GM18517 (cell line): Measurements from ENCODE around the gene DBI.

Experiments used
- ATAC-seq: cut with Tn5 transposase; IDR thresholded peaks from one replicate; pipeline ENCODE4 v1.9.1; 2021; ENCODE audit warnings: mild to moderate bottlenecking, moderate library complexity; ENCODE audit not compliant: unreplicated experiment

Gene DBI

DNA sequence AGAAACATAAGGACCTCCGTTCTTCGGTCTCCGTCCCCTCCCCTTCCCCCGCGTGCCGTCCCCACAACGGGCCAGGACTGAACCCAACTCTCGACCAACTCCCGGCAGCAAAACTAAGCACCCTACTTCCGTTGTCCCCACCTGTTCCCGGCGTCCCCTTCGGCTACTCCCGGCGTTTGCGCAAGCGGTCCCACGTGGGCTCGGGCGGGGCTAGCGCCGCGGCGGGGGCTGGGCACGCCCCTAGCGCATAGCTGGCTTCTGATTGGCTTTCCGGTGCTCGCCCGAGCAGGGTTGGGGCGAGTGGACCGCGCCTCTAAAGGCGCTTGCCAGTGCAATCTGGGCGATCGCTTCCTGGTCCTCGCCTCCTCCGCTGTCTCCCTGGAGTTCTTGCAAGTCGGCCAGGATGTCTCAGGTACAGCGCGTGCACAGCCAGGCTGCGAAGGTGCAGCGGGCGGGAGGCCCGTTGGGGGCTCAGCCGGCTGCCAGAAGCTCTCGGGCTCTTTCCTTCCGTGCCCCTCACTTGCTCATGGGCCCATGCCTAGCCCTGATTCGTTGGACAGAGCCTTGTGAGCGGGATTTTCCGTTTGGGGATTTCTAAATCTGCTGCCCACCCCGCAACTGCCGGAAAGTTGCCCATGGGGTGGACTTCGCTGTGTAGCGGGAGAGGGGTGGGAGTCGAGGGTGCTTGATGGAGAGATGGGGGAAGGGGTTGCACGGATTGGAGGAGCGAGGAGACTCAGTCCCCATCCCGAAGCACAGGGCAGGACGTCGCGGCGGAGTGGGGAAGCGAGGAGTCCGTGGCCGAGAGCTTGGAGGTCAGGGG lies at the start of gene DBI, which contains the start of gene C2orf76:
DBI (plus strand) TSS at position 329 of the 823 bp plus-strand sequence; CDS start at position 404, 75 bp downstream.
C2orf76 (minus strand) TSS at position 186 of the 823 bp plus-strand sequence. CDS start 26,875 bp downstream, outside the sequence.
- peak; percentile 95 for ATAC-seq

DNA sequence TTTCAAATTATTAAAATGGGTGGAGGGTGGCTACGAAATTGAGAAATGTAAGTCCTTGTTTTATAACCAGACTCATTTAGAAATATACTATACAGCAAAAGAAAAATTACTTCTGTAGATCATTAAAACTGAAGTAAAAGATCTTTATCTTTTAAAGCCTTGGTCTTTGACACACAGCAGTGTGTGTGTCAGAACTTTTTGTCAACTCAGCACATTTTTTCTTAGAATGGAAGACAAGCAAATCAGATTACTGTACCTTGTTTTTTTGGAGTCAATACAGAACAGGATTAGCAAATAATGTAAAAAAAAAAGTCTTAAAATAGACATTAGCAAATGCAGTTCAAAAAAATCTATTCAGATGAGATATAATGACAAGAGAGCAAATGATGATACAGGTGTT lies 49.2 kb upstream of the DBI start:
- ATAC-seq: no peak

DNA sequence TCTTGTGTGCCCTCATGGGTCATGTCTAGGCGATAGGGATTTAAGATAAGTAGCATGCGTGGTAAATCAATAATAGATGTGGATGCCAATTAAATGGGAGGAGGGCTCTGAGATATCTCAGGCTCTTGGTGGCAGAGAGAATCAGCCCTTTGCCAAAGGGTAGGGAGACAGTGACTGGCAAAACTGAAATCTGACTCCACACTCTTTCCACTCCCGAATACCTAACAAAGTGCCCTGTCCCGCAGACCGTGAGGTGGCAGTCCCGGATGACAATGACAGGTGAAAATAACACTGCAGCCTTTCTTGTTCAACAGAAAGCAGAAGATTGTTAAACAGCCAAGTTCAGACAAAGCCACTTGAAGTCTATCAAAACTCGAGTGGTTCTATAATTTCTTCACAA lies 47.2 kb upstream of the DBI start:
- ATAC-seq: no peak

DNA sequence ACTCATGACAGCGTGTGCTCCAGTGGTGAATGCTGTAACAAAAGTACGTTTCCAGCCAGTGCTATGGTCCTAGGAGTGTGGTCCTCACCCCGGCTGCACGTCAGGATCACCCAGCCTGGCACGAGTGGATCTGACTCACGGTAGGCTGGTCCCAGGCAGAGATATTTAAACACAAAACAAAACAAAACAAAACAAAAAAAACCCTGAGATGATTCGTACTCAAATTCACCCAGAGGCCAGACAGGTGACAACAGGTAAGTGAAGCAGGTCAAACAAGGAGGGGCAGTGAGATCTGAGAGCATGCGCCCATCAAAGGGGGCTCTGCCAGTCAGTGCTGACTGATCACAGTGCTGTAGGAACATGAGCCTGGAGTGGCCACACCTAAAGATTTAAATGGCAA lies 43.3 kb upstream of the DBI start:
- ATAC-seq: no peak

DNA sequence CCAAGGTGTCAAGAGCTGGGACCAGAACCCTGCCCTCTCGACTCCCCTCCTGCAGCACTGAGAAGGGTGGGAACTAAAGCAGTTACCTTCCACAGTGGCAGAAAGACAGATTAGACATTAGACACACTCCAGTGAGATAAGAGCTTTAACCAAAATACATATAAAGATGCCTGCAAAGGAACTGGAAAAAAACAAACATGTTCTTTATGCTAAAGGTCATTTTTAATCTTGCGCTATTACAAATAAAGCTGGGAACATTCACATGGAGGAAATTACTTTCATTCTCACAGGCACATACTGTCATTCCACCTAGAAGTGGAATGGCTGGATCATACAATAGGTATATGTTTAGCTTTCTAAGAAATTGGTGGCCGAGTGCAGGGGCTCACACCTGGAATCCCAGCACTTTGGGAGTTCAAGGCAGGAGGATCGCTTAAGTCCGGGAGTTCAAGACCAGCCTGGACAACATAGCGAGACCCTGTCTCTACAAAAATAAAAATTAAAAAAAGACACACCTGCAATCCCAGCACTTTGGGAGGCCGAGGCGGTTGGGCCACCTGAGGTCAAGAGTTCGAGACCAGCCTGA lies 42.0 kb upstream of the DBI start:
- no peak for ATAC-seq

DNA sequence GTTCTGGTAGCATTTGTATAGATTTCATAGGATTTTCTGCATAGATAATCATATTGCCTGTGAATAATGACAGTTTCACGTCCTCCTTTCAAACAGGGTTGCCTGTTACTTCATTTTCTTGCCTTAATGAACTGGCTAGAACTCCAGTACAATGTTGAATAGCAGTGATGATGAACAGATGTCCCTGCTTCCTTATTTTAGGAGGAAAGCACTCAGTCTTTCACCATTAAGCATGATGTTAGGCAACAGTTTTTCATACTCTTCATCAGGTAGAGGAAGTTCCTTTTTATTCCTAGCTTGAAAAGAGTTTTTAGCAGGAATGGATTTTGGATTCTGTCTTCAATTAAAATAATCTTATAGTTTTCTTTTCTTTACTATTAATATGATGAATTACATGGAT lies 39.8 kb upstream of the DBI start:
- ATAC-seq: no peak

DNA sequence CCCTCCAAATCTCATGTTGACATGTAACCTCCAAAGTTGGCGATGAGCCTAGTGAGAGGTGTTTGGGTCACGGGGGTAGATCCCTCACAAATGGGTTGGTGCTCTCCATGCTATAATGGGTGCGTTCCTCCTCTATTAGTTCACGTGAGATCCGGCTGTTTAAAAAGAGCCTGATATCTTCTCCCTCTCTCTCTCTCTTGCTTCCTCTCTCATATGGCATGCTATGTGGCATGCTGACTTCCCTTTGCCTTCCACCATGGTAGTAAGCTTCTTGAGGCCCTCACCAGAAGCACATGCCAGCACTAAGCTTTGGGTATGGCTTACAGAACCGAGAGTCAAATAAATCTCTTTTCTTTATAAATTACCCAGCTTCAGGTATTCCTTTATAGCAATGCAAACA lies 39.3 kb upstream of the DBI start:
- no peak for ATAC-seq

DNA sequence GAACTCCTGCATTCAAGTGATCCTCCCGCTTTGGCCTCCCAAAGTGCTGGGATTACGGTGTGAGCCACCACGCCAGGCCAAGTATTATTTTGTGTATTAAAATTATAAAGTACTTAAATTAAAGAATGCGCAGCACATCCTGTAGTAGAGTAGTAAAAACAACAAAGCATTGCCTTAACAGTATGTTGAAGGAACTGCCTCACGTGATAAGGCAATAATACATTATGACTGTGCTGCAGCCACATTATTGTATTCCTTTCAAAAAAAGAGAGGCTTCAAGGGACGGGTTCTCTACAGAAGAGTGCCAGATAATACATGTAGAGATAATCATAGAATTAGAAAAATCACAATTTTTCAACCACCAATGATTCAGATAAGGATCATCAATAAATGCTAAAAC lies 33.8 kb upstream of the DBI start:
- no peak for ATAC-seq

DNA sequence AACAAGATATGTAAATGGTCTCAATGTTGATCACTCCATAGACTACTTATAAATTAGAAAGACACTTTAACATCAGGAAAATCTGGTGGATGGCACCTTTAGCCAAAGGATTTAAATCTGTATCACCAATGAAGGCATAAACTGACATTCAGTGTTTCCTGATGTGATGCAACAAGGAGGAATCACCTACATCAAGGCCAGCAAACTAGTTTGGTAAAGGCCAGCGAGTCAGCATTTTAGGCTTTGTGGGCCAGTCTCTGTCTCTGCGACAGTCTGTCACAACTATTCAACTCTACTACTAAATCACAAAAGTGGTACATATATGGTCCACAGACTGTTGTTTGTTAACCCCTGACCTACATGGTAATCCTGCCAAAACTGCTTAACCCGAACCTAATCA lies 33.4 kb upstream of the DBI start:
- ATAC-seq: no peak

DNA sequence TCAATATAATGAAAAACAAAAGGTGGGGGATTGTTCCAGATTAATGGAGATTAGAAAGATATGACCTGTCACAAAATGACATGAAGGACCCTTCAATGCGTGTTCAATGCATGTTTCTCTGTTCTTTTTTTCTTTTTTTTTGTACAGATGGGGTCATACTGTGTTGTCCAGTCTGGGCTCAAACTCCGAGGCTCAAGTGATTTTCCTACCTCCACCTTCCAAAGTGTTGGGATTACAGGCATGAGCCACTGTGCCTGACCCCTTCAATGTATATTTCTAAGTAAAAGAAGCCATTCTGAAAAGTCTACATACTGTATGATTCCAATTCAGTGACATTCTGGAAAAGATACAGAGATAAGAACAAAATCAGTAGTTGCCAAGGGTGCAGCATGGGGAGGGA lies 32.9 kb upstream of the DBI start:
- ATAC-seq: no peak

DNA sequence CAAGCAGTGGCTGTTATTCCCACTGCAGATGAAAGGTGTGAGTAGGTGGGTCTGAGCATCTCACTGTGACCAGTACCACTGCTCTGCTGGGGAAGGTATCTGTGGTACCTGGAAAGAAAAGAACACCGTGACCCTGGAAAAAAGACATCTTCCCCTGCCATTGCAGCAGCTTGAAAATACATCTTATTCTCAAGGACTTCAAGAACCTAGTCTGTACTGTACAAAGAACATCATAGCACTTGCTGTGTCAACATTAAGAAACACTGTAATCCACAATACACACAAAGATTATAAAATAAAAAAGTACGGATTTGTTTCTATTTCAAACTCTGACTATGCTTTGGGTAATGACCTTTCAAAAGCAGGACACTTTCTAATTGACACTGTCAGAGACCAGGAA lies 29.0 kb upstream of the DBI start:
- no peak for ATAC-seq

DNA sequence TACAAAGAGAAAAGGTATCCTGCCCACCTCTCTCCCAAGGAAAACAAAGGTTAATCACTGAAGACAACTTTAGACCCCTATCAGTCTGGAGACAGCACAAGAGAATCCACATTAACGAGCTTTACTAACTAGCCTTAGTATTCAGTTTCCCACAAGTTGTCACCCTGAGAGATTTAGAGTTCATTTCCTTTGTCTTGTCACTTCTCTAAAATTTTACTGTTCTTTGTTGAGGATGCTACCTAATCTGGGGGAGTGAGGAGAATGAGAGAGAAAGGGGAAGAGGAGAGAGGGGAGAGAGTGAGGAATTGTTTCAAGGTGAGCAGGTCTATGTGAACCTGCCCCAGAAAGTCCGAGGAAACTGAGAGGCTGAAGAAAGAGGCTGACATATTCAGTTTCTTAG lies 28.5 kb upstream of the DBI start:
- no peak for ATAC-seq

DNA sequence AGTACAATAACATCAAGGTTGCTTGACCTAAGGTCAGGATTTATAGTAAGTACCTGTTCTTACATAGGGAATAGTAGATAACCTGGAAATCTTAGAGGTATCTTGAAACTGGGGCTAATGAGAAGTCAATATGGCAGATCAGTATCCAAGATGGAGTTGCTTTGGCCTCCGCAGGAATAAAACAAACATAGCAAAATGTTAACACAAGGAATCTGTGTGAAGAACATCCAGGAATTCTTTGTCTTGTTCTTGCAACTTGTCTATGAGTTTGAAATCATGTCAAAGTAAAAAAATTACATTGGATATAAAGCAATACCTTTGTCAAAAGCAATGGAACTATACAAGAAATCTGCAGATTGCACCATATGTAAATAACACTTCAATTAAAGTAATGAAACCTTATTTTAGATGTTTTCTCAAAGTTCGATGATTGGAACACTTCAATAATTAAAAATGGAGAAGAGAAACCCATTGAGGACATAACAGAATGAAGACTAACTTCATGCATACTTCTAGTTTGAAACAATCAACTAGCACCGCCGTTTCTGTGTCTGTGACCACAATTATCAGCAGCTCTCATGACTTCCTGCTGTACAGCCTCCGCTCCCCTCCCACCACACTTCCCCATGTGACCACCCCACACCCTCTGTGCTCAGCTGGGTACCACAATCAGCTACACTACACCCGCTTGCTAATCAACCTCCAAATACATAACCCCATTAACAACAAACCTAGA lies 27.8 kb upstream of the DBI start:
- peak; percentile 97 for ATAC-seq

DNA sequence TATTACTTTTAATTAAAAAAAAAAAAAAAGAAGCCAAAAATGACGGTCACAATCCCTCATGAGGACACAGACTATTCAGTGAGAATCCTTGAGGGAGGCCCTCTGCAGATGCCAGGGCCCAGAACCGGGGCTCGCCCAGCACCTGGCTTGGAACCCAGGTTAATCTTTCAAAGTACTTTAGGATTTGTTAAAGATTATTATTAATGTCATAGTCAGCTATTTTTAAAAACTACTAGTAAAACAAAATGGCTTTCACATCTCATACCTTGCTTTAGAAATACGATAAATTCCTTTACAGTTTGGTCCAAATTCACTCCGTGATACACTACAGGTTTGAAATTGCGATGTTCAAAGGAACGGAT lies 27.2 kb upstream of the DBI start:
- no peak for ATAC-seq

DNA sequence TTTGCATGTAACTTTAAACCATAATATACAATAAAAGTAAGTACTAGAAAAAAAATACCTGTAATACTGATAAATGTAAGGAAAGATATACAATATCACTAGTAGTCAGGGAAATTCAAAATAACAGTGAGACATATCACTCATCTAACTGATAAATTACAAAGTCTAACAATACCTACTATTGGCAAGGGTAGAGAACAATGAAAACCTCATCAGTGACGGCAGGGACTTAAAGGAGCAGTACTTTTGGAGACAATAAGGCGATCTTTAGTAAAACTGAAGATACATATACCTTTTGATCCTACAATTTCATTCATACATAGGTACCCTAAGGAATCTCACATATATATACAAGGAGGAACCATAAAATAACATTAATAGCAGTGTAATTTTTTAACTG lies 25.1 kb upstream of the DBI start:
- ATAC-seq: no peak

DNA sequence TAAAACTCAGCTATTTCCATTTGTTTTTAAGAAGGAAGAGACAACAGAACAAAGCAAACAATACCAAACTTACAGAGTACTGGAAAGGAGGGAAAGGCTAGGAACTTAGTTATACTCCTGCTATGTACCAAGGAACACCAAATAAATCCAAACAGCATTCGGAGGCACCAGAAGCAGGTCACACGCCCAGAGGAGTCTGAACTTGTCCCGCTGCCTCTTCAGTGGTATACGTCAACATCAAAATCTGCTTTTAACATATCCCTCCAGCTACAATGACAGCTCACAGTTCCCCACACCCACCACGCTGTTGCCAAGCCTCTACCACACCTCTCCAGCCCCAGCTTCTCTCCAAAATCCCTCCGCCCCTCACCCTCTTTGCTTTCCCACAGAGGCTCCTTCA lies 17.5 kb upstream of the DBI start:
- ATAC-seq: no peak

DNA sequence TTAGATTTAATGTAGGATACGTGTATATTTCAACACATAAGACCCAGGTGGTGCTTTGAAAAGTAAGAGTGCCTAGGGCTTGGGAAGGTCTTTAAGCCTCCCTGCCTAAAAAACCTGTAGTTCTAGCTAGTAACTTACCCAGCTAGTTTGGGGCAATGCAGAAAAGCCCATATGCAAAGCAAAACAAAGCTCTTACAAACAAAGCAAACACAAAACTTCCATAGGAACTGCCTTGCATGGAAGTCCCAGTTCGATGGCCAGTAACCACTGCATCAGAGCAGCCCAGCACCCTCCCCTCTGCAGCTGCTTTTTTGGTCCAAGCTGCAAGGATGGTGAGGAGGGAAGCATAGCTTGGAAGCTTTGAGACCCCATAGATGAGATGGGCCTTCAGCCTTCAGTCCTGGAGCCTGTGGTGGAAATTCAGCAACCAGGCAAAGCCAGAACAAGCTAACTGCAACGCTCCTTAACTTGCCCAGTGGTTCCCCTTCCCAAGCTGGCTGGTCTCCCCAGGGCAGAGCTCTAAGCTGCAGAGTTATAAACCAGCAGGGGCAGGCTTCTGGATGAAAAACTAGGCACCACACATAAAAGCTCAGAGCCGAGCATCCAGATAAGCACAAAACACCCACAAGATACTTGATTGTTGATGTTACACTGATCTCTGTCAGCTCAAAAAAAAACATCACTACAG lies 16.3 kb upstream of the DBI start:
- no peak for ATAC-seq

DNA sequence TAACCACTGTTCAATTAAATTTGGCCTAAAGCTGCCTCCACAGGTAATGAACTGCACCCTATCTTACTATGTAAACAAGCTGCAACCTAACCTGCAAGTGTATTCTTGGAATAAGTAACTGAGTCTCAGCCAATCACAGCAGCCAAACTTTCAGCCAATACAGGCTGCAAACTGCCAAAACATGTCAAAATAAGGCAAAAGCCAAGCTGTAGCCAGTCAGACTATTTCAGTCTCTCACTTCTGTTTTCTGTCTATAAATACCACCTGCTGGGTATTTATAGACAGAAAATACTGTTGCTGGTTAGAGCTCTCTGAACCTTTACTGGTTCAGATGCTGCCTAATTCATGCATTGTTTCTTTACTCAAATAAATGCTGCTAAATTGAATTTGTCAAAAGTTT lies 14.4 kb upstream of the DBI start:
- peak; percentile 98 for ATAC-seq

DNA sequence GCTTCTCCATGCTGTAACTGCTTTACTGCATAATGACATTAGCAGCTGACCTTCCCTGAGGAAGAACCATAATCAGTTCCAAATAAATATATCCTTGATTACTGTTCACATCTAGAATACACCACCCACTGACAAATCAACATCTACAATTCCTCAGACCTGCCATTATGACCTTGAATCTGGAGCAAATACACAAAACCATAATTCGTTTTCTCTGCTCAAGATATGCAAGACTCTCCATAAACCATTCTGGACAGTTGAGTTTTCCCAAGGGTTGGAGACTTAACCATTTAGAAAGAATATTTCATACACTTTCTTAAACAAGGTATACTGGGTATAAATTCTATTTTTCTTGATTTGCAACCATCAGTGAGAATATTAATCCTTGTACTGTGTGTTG lies 11.9 kb upstream of the DBI start:
- no peak for ATAC-seq

DNA sequence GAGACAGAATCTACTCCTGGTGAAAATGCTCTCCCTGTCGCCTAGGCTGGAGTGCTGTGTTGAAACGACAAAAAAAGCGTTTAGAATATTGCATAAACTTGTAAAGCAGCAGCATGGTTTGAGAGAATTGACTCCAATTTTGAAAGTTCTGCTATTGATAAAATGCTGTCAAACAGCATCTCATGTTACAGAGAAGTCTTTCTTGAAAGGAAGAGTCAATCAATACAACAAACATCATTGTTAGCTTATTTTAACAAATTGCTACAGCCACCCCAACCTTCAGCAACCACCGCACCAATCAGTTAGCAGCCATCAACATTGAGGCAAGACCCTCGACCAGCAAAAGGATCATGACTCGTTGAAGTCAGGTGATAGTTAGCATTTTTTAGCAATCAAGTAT lies 7.0 kb upstream of the DBI start:
- ATAC-seq: no peak

DNA sequence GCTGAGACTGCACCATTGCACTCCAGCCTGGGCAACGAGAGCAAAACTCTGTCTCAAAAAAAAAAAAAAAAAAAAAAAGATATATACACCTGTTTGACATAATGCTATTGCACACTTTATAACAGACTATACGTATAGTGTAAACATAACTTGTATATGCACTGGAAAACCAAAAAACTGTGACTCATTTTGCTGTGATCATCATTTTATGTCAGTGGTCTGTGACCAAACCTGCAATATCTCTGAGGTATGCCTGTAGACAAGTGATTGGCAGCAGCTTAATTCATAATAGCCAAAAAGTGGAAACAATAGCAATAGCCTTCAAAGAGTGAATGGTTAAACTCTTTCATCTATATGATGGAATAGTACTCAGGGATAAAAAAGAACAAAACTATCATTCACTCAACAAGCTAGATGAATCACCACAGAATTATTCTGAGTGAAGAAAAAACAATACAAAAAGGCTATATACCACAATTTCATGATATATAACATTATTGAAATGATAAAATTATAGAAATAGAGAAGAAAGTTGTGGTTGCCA lies 6.3 kb upstream of the DBI start:
- no peak for ATAC-seq
